K562 (cell line): ENCODE data around the gene SH3BP2. TPM values are rescaled to one million over a fixed set of nuclear protein-coding genes. Genes with fewer than 3 reads are reported as not detected.

Source experiments
- ATAC-seq: fragments of 200-7000 bp; cut with Tn5 transposase; 3 replicates; pipeline ENCODE4 v1.9.1; 2020; ENCODE audit warnings: moderate library complexity
- BruUV-seq: library from RNA; stranded (reverse); fragments of 400-500 nt; replicated peaks from 2 replicates; lab custom pipeline; 2021; lab: Mats Ljungman, UMichigan
- CTCF ChIA-PET: fragments of 300-600 bp; formaldehyde crosslinking; extraction: SDS; loops from one replicate; lab custom pipeline; 2021; ENCODE audit warnings: low intra/inter-chr PET ratio; lab: Yijun Ruan, JAX
- POLR2A ChIA-PET: fragments of 300-600, 350-650 bp; sonication (Branson Sonifier 250); formaldehyde crosslinking; extraction: SDS; loops from one replicate; lab custom pipeline; 2021; ENCODE audit warnings: antibody characterized with exemption, inconsistent platforms; lab: Yijun Ruan, JAX
- DNase-seq, 4 experiments: peaks; one replicate each; pipeline versions ENCODE4 v3.0.0 to v3.0.0-alpha.2; 2011 to 2018; ENCODE audit warnings: low spot score in 3 of 4, mixed read lengths in 3 of 4; ENCODE audit errors: extremely low read depth in 1 of 4
- FAIRE-seq: peaks from 2 replicates; lab custom pipeline; 2011; peaks lifted over from hg19 to GRCh38; lab: Jason Lieb, UNC
- H2AFZ ChIP-seq: 2 replicates; pipeline ENCODE4 v1.6.0; 2011; ENCODE audit warnings: low read depth, low read length, control low read depth, inconsistent platforms
- H3K27ac ChIP-seq: fragments of 200-600 bp; 3 replicates; pipeline ENCODE4 v1.8.0; 2011; ENCODE audit warnings: low read depth, mild to moderate bottlenecking, control low read depth, inconsistent platforms, low read length, moderate library complexity, mixed read lengths; ENCODE audit errors: extremely low read depth
- H3K27me3 ChIP-seq, 2 experiments: fragments of 300-600 bp in 1 of 2; 2 replicates in 1 of 2; 3 replicates in 1 of 2; pipeline versions ENCODE4 v1.6.0 to v1.8.0; 2011; ENCODE audit warnings: inconsistent platforms in 2 of 2, low read length in 2 of 2, mild to moderate bottlenecking in 1 of 2, mixed read lengths in 1 of 2, moderate library complexity in 1 of 2; ENCODE audit not compliant: control insufficient read depth in 2 of 2, insufficient read depth in 2 of 2
- H3K36me3 ChIP-seq: fragments of 300-600 bp; 3 replicates; pipeline ENCODE4 v1.8.0; 2011; ENCODE audit warnings: mild to moderate bottlenecking, low read length, inconsistent platforms; ENCODE audit not compliant: control insufficient read depth, insufficient read depth
- H3K4me1 ChIP-seq, 2 experiments: fragments of 200-600 bp in 1 of 2; replicated peaks in 1 of 2; 2 replicates in 1 of 2; 3 replicates in 1 of 2; pipeline versions ENCODE4 v1.5.1 to v1.8.0; 2011; ENCODE audit warnings: inconsistent platforms in 2 of 2, low read length in 2 of 2, mild to moderate bottlenecking in 1 of 2, mixed read lengths in 1 of 2, moderate library complexity in 1 of 2; ENCODE audit not compliant: control insufficient read depth in 2 of 2, insufficient read depth in 2 of 2
- H3K4me2 ChIP-seq: 2 replicates; pipeline ENCODE4 v1.6.1; 2011; ENCODE audit warnings: low read length, control low read depth, inconsistent platforms, mixed read lengths; ENCODE audit not compliant: insufficient read depth
- H3K4me3 ChIP-seq: fragments of 200-600 bp; sonication (generic), shearing (Covaris generic); 2 replicates; pipeline ENCODE4 v1.5.1; 2016; ENCODE audit warnings: control low read depth, inconsistent platforms
- H3K79me2 ChIP-seq: fragments of 200-600 bp; 3 replicates; pipeline ENCODE4 v1.8.0; 2011; ENCODE audit warnings: low read length, inconsistent platforms; ENCODE audit not compliant: control insufficient read depth, insufficient read depth
- H3K9ac ChIP-seq, 2 experiments: 2 replicates each; pipeline versions ENCODE4 v1.6.0 to v1.6.1; 2011; ENCODE audit warnings: low read depth in 2 of 2, low read length in 2 of 2, control low read depth in 1 of 2, inconsistent platforms in 1 of 2, mild to moderate bottlenecking in 1 of 2, mixed read lengths in 1 of 2; ENCODE audit not compliant: insufficient read depth in 1 of 2
- H3K9me1 ChIP-seq: one replicate; pipeline ENCODE4 v1.6.0; 2011; ENCODE audit warnings: inconsistent platforms, mild to moderate bottlenecking, low read length, moderate library complexity; ENCODE audit not compliant: control insufficient read depth, insufficient read depth
- H3K9me3 ChIP-seq: replicated peaks from 2 replicates; pipeline ENCODE4 v1.5.1; 2011; ENCODE audit warnings: low read depth, low read length, inconsistent platforms; ENCODE audit not compliant: control insufficient read depth, insufficient read depth
- H4K20me1 ChIP-seq: replicated peaks from 2 replicates; pipeline ENCODE4 v1.6.1; 2011; ENCODE audit warnings: low read length, inconsistent platforms, mixed read lengths; ENCODE audit not compliant: control insufficient read depth, insufficient read depth
- AFF1 ChIP-seq, 2 experiments: fragments of 450-650 bp; IDR thresholded peaks; 2 replicates each; pipeline ENCODE4 v1.6.1; 2018; ENCODE audit warnings: mild to moderate bottlenecking in 2 of 2, low read depth in 1 of 2; ENCODE audit not compliant: partially characterized antibody in 2 of 2
- CBX3 ChIP-seq, 2 experiments: IDR thresholded peaks; 1 replicate in 1 of 2; 2 replicates in 1 of 2; pipeline ENCODE4 v1.6.1; 2012; ENCODE audit warnings: inconsistent platforms in 2 of 2, low read length in 2 of 2, borderline replicate concordance in 1 of 2, control low read depth in 1 of 2
- E4F1 ChIP-seq: fragments of 250-450 bp; sonication (Bioruptor Pico); IDR thresholded peaks from 2 replicates; pipeline ENCODE4 v1.5.0; 2021; ENCODE audit warnings: mild to moderate bottlenecking, borderline replicate concordance
- PATZ1 ChIP-seq: fragments of 250-450 bp; sonication (Bioruptor Pico); IDR thresholded peaks from 2 replicates; pipeline ENCODE4 v1.5.0; 2020; ENCODE audit warnings: mild to moderate bottlenecking, borderline replicate concordance
- ZNF174 ChIP-seq: fragments of 250-450 bp; sonication (Bioruptor Pico); IDR thresholded peaks from 2 replicates; pipeline ENCODE4 v1.4.0; 2020; ENCODE audit warnings: mild to moderate bottlenecking
- ZNF699 ChIP-seq: fragments of 250-450 bp; sonication (Bioruptor Pico); IDR thresholded peaks from 2 replicates; pipeline ENCODE4 v1.8.0; 2021; ENCODE audit warnings: mild to moderate bottlenecking, moderate library complexity; ENCODE audit not compliant: insufficient replicate concordance
- WGBS: fragments of 100-300 bp; shearing (Covaris generic); methylation state at CpG from one replicate; pipeline ENCODE4 v1.1.6; 2016; ENCODE audit warnings: low coverage, mixed read lengths; ENCODE audit not compliant: insufficient coverage; ENCODE audit errors: missing lambda C conversion rate; 5-methylcytosine and 5-hydroxymethylcytosine counted together
- in situ Hi-C: fragments of 300-500 bp; cut with MboI; formaldehyde crosslinking; loops from 4 replicates; pipeline ENCODE4 v1.15.0; 2018; ENCODE audit warnings: inconsistent platforms, mixed read lengths
- intact Hi-C: fragments of 100-400 bp; cut with micrococcal nuclease; formaldehyde crosslinking; loops from 2 replicates; pipeline ENCODE4 v1.14.2; 2022
- polyA plus RNA-seq, 8 experiments: library from polyadenylated mRNA; depleted of rRNA in 4 of 8; stranded (reverse) in 5 of 8; unstranded in 3 of 8; fragments of >200 nt; fragmentation: Nextera tagmentation in 2 of 8; fragmentation: Illumina TruSeq in 1 of 8; extraction: Ambion mirVana in 2 of 8; extraction: Trizol in 1 of 8; gene quantifications; 2 replicates each; pipeline versions ENCODE4 v1.2.1 to v1.2.3, GENCODE V29; 2011 to 2014; ENCODE audit warnings: inconsistent platforms in 1 of 8, missing spikeins in 1 of 8
- total RNA-seq, 7 experiments: library from RNA; depleted of rRNA in 6 of 7; stranded (reverse); fragments of >200 nt in 6 of 7; fragmentation: Illumina TruSeq in 2 of 7; extraction: Trizol in 2 of 7; gene quantifications; 2 replicates each; pipeline versions ENCODE4 v1.2.1 to v1.2.3, GENCODE V29; 2011 to 2021; ENCODE audit warnings: low replicate concordance in 1 of 7

The SH3BP2 gene
- total and polyA plus RNA-seq, 9 of the 15 experiments (the other 6 are each of a cell fraction or from before 2014, with no cell fraction given): 0.34 to 16.0 (median 5.1) TPM

GRCh38 chr4:2874861-2875260, 82.0 kb downstream of the SH3BP2 start:
- Histone ChIP-seq H3K27ac (no peak overlapping the region), H3K27me3 (no peaks in the 10 kb centered on the region), H4K20me1 (peaks cover 8% of the 10 kb centered on the region), H3K9me1 (no peaks in the 10 kb centered on the region), H3K4me2 (no peak overlapping the region), H3K9me3 (no peaks in the 10 kb centered on the region), H3K79me2 (peaks cover 62% of the 10 kb centered on the region), H3K4me3 (no peak overlapping the region)
- WGBS: 73% methylated on average over 7 of the region's 7 CpGs
- BruUV-seq: no TSS peak
- no peak for ATAC-seq
- DNase-seq: no peak
- CTCF ChIA-PET: no interaction called here
- no peak for FAIRE-seq
- intact Hi-C loops: no loop called here
- in situ Hi-C loops: no loop called here
- TF ChIP-seq ZNF699: no peak
- TF ChIP-seq, all 486 proteins: peak for 0
- H2AFZ ChIP-seq: no peak overlapping the region
- peaks cover 0 to 8% of the 10 kb centered on the region in 2 experiments; a peak in 2 of 5 replicates for H3K4me1 ChIP-seq
- H3K9ac ChIP-seq: no peak overlapping the region
- H3K36me3 ChIP-seq: peaks cover 30% of the 10 kb centered on the region
- POLR2A ChIA-PET: no interaction called here

GRCh38 chr4:2875556-2875955, 82.7 kb downstream of the SH3BP2 start:
- Histone ChIP-seq H3K9ac (no peak overlapping the region), H3K36me3 (peaks cover 33% of the 10 kb centered on the region), H4K20me1 (peaks cover 4% of the 10 kb centered on the region; the same call in 1 of the 2 replicates), H3K27ac (no peak overlapping the region), H3K9me1 (no peaks in the 10 kb centered on the region), H3K9me3 (no peaks in the 10 kb centered on the region), H3K4me2 (no peak overlapping the region), H2AFZ (no peak overlapping the region), H3K4me1 (peaks cover 0 to 8% of the 10 kb centered on the region in 2 experiments; a peak in 2 of 5 replicates), H3K79me2 (peaks cover 55% of the 10 kb centered on the region), H3K4me3 (no peak overlapping the region), H3K27me3 (no peaks in the 10 kb centered on the region)
- ChIA-PET CTCF (no interaction called here), POLR2A (interaction anchor here (1.0 kb wide), 1 partner anchor 8 kb away, joined by 3 read pairs; no protein-coding TSS in a partner anchor)
- FAIRE-seq (no peak), ATAC-seq (no peak), DNase-seq (no peak)
- intact Hi-C loops (no loop called here), in situ Hi-C loops (no loop called here)
- WGBS: 71% methylated on average over 3 of the region's 3 CpGs
- BruUV-seq: no TSS peak
- no peak for TF ChIP-seq CBX3 (IDR thresholded peaks at IDR 0.05; ENCODE audit: borderline replicate concordance in 1 of 2, low read length in 2 of 2)
- TF ChIP-seq PATZ1 (CRISPR knock-in tag): no peak
- no peak for TF ChIP-seq AFF1 (IDR thresholded peaks at IDR 0.05; ENCODE audit: low read depth in 1 of 2, partially characterized antibody in 2 of 2)
- no peak for TF ChIP-seq E4F1 (CRISPR knock-in tag)
- TF ChIP-seq ZNF174: no peak
